Keratinocyte (primary cell): ENCODE results near the gene FAM219A. TPM values are rescaled to one million over a fixed set of nuclear protein-coding genes. Genes with fewer than 3 reads are reported as not detected.
"Not testable (repeated sequence)": the region's sequence is repeated elsewhere in the genome, so short reads cannot be mapped to it uniquely, and the experiment has no call there.

ENCODE experiments used
- DNase-seq: peaks from one replicate; pipeline ENCODE4 v3.0.0-alpha.2; 2011; ENCODE audit warnings: low read depth, missing footprints, low spot score
- FAIRE-seq: peaks from 2 replicates; lab custom pipeline; 2011; peaks lifted over from hg19 to GRCh38; lab: Jason Lieb, UNC
- H2AFZ ChIP-seq: 2 replicates; pipeline ENCODE4 v1.6.0; 2012; ENCODE audit warnings: low read length, control low read depth, inconsistent platforms; ENCODE audit not compliant: control insufficient read depth
- H3K27ac ChIP-seq: 2 replicates; pipeline ENCODE4 v1.5.1; 2011; ENCODE audit warnings: low read length; ENCODE audit not compliant: control insufficient read depth, insufficient read depth
- H3K27me3 ChIP-seq: 3 replicates; pipeline ENCODE4 v1.6.0; 2011; ENCODE audit warnings: low read length; ENCODE audit not compliant: control insufficient read depth, insufficient read depth; ENCODE audit errors: extremely low read depth
- H3K36me3 ChIP-seq, 2 experiments: 2 replicates in 1 of 2; 3 replicates in 1 of 2; pipeline ENCODE4 v1.5.1; 2011; ENCODE audit warnings: low read length in 2 of 2, mild to moderate bottlenecking in 1 of 2; ENCODE audit not compliant: control insufficient read depth in 2 of 2, insufficient read depth in 2 of 2; ENCODE audit errors: extremely low read depth in 1 of 2
- H3K4me1 ChIP-seq: 3 replicates; pipeline ENCODE4 v1.5.1; 2011; ENCODE audit warnings: low read length; ENCODE audit not compliant: control insufficient read depth, insufficient read depth; ENCODE audit errors: extremely low read depth
- H3K4me2 ChIP-seq: 3 replicates; pipeline ENCODE4 v1.6.0; 2011; ENCODE audit warnings: low read depth, low read length; ENCODE audit not compliant: control insufficient read depth, insufficient read depth; ENCODE audit errors: extremely low read depth
- H3K4me3 ChIP-seq, 3 experiments: fragments of 200-600 bp in 1 of 3; sonication (generic) in 1 of 3; 2 replicates in 2 of 3; 3 replicates in 1 of 3; pipeline ENCODE4 v1.5.1; 2011 to 2016; ENCODE audit warnings: low read length in 3 of 3, mild to moderate bottlenecking in 3 of 3, control low read depth in 2 of 3, inconsistent platforms in 1 of 3, low read depth in 1 of 3, mixed read lengths in 1 of 3, mixed run types in 1 of 3, moderate library complexity in 1 of 3; ENCODE audit not compliant: control insufficient read depth in 2 of 3, insufficient read depth in 2 of 3; ENCODE audit errors: extremely low read depth in 1 of 3
- H3K79me2 ChIP-seq: 2 replicates; pipeline ENCODE4 v1.6.0; 2012; ENCODE audit warnings: low read length; ENCODE audit not compliant: control insufficient read depth, insufficient read depth
- H3K9ac ChIP-seq: 3 replicates; pipeline ENCODE4 v1.6.0; 2011; ENCODE audit warnings: low read length; ENCODE audit not compliant: control insufficient read depth, insufficient read depth; ENCODE audit errors: extremely low read depth
- H3K9me1 ChIP-seq: 3 replicates; pipeline ENCODE4 v1.6.0; 2011; ENCODE audit warnings: low read length; ENCODE audit not compliant: control insufficient read depth, insufficient read depth; ENCODE audit errors: extremely low read depth
- H3K9me3 ChIP-seq: 2 replicates; pipeline ENCODE4 v1.5.1; 2012; ENCODE audit warnings: low read depth, low read length; ENCODE audit not compliant: control insufficient read depth
- H4K20me1 ChIP-seq: 3 replicates; pipeline ENCODE4 v1.6.0; 2011; ENCODE audit warnings: low read length; ENCODE audit not compliant: control insufficient read depth, insufficient read depth; ENCODE audit errors: extremely low read depth
- CTCF ChIP-seq, 3 experiments: IDR thresholded peaks in 1 of 3; conservative IDR thresholded peaks in 1 of 3; optimal IDR thresholded peaks in 1 of 3; 2 replicates in 2 of 3; 3 replicates in 1 of 3; pipeline versions ENCODE3 to v1.5.1; 2011; ENCODE audit warnings: low read length in 3 of 3, mild to moderate bottlenecking in 3 of 3, moderate library complexity in 2 of 3, control low read depth in 1 of 3, inconsistent platforms in 1 of 3; ENCODE audit not compliant: insufficient read depth in 2 of 3; ENCODE audit errors: extremely low read depth in 1 of 3
- EZH2 ChIP-seq: IDR thresholded peaks from one replicate; pipeline ENCODE4 v1.6.1; 2012; ENCODE audit warnings: inconsistent platforms, mild to moderate bottlenecking, low read length, moderate library complexity
- dilution Hi-C: fragments of 300-500 bp; cut with MboI; formaldehyde crosslinking; loops from one replicate; pipeline ENCODE4 v1.7.0; 2020; ENCODE audit warnings: low sequenced_read_pairs; ENCODE audit not compliant: extremely low pct_ligation_motif_present
- polyA plus RNA-seq, 5 experiments: library from polyadenylated mRNA; depleted of rRNA in 3 of 5; stranded (reverse) in 3 of 5; stranded (forward) in 1 of 5; unstranded in 1 of 5; fragments of >200 nt; gene quantifications; 1 replicate in 1 of 5; 2 replicates in 3 of 5; 3 replicates in 1 of 5; pipeline versions ENCODE4 v1.2.1 to v1.2.3, GENCODE V29; 2011 to 2012; ENCODE audit warnings: missing spikeins in 2 of 5, low read depth in 1 of 5, low replicate concordance in 1 of 5
- small RNA-seq, 3 experiments: library from RNA; depleted of rRNA; stranded (forward); fragments of <200 nt; gene quantifications; one replicate each; pipeline ENCODE3, GENCODE V24; 2012; ENCODE audit warnings: low read depth in 3 of 3, low replicate concordance in 1 of 3; ENCODE audit not compliant: insufficient read length in 3 of 3

The FAM219A gene
- polyA plus RNA-seq, 1 donor (not counting 4 experiments of a cell fraction or from before 2014, with no cell fraction given): 8.9 TPM

GRCh38 chr9:34352122-34352652, 106.2 kb downstream of the FAM219A start:
- H3K4me2 ChIP-seq, H3K9me3 ChIP-seq, H3K27me3 ChIP-seq, DNase-seq, H3K27ac ChIP-seq, H2AFZ ChIP-seq, dilution Hi-C loops, H3K9me1 ChIP-seq, H3K9ac ChIP-seq, H3K79me2 ChIP-seq, H3K36me3 ChIP-seq, H3K4me3 ChIP-seq, H3K4me1 ChIP-seq, FAIRE-seq, H4K20me1 ChIP-seq: not testable (repeated sequence)

GRCh38 chr9:34349324-34349723, 109.0 kb downstream of the FAM219A start:
- no peaks in the 10 kb centered on the region for H3K4me1 ChIP-seq
- H3K4me2 ChIP-seq: no peak overlapping the region
- no peak overlapping the region for H3K4me3 ChIP-seq
- no peak for FAIRE-seq
- dilution Hi-C loops: no loop called here
- no peaks in the 10 kb centered on the region for H3K36me3 ChIP-seq
- no peaks in the 10 kb centered on the region for H3K79me2 ChIP-seq
- H3K9me3 ChIP-seq: no peaks in the 10 kb centered on the region
- no peaks in the 10 kb centered on the region for H4K20me1 ChIP-seq
- H3K9me1 ChIP-seq: no peaks in the 10 kb centered on the region
- H3K27me3 ChIP-seq: no peaks in the 10 kb centered on the region
- no peak overlapping the region for H3K27ac ChIP-seq
- DNase-seq: no peak
- TF ChIP-seq EZH2 (no peak), CTCF (optimal IDR thresholded peaks at IDR 0.05 in 1 of 3, IDR thresholded peaks at IDR 0.05 in 1 of 3, conservative IDR thresholded peaks at IDR 0.05 in 1 of 3; ENCODE audit: extremely low read depth in 1 of 3, insufficient read depth in 2 of 3, low read length in 3 of 3) (no peak)
- H3K9ac ChIP-seq: no peak overlapping the region
- no peak overlapping the region for H2AFZ ChIP-seq

Small RNA genes lying within 50 kb of the gene (small RNA-seq; reads per million reads assigned to genes)
- 0 reads per million in 3 experiments for gene RF00019
- gene RN7SKP24: 0 reads per million in 3 experiments

Other genes with a start within 250 kb of the FAM219A start
- 1.1 to 1.8 TPM (median 1.5 TPM) in 3 replicates for gene KIF24, start 129.3 kb downstream of the FAM219A start, polyA plus RNA-seq
- 33.4 to 35.3 TPM (median 33.6 TPM) in 3 replicates for gene NUDT2, start 129.0 kb downstream of the FAM219A start, polyA plus RNA-seq
- 3.1 to 4.6 TPM (median 3.7 TPM) in 3 replicates for gene MYORG, start 81.7 kb downstream of the FAM219A start, polyA plus RNA-seq
- gene DNAI1, start 235 bp upstream of the FAM219A start, polyA plus RNA-seq: 0.08 TPM in 1 of 3 replicates, not detected in the others
- gene ENHO, start 64.4 kb upstream of the FAM219A start, polyA plus RNA-seq: 0.06 TPM in 1 of 3 replicates, not detected in the others
- 0.42 to 1.5 TPM (median 0.66 TPM) in 3 replicates for gene CNTFR, start 131.2 kb upstream of the FAM219A start, polyA plus RNA-seq
- 21.9 to 37.0 TPM (median 23.4 TPM) in 3 replicates for gene RPP25L, start 153.5 kb upstream of the FAM219A start, polyA plus RNA-seq
- 71.0 to 129 TPM (median 106 TPM) in 3 replicates for gene DCTN3, start 161.9 kb upstream of the FAM219A start, polyA plus RNA-seq
- 0.03 to 0.05 TPM in 2 of 3 replicates, not detected in the other for gene ARID3C, start 170.5 kb upstream of the FAM219A start, polyA plus RNA-seq
- gene SIGMAR1, start 179.2 kb upstream of the FAM219A start, polyA plus RNA-seq: 60.1 to 110 TPM (median 74.9 TPM) in 3 replicates
- 30.8 to 52.7 TPM (median 41.8 TPM) in 3 replicates for gene GALT, start 188.1 kb upstream of the FAM219A start, polyA plus RNA-seq
- gene IL11RA, start 193.6 kb upstream of the FAM219A start, polyA plus RNA-seq: 1.7 to 7.6 TPM (median 3.1 TPM) in 3 replicates
- 0.46 to 1.1 TPM (median 1.1 TPM) in 3 replicates for gene CCL27, start 204.1 kb upstream of the FAM219A start, polyA plus RNA-seq
- not detected in 3 replicates for gene CCL19, start 232.7 kb upstream of the FAM219A start, polyA plus RNA-seq